Activated naive CD4-positive, alpha-beta T cell treated with anti-CD3 and anti-CD28 coated beads for 36 hours (primary cell): Measurements from ENCODE around the gene FCRL6. TPM values are rescaled to one million over a fixed set of nuclear protein-coding genes. Genes with fewer than 3 reads are reported as not detected.

Source experiments
- CTCF ChIA-PET: fragments of 350-600 bp; sonication (Branson Sonifier 250); formaldehyde crosslinking; loops from one replicate; lab custom pipeline; 2021; ENCODE audit warnings: antibody characterized with exemption; lab: Charles Lee
- DNase-seq: peaks from one replicate; pipeline ENCODE4 v3.0.0-alpha.2; 2020
- H3K27ac Mint-ChIP-seq: one replicate; pipeline ENCODE4 v1.8.0; 2021; ENCODE audit warnings: mild to moderate bottlenecking, mixed read lengths
- H3K27me3 Mint-ChIP-seq: one replicate; pipeline ENCODE4 v1.8.0; 2021; ENCODE audit warnings: low read depth, mixed read lengths
- H3K36me3 Mint-ChIP-seq: one replicate; pipeline ENCODE4 v1.8.0; 2021; ENCODE audit warnings: low read depth, mixed read lengths
- H3K4me1 Mint-ChIP-seq: one replicate; pipeline ENCODE4 v1.8.0; 2021; ENCODE audit warnings: low read depth, mixed read lengths
- H3K4me3 Mint-ChIP-seq: one replicate; pipeline ENCODE4 v1.8.0; 2021; ENCODE audit warnings: mild to moderate bottlenecking, moderate library complexity, mixed read lengths
- H3K9me3 Mint-ChIP-seq: one replicate; pipeline ENCODE4 v1.8.0; 2021; ENCODE audit warnings: mixed read lengths
- intact Hi-C: fragments of 100-400 bp; cut with micrococcal nuclease; formaldehyde crosslinking; loops from one replicate; pipeline ENCODE4 v1.15.1; 2023
- total RNA-seq, 2 experiments: library from RNA; stranded (reverse); gene quantifications; one replicate each; pipeline ENCODE4 v1.2.3, GENCODE V29; 2021

FCRL6 gene
- total RNA-seq, 2 experiments from 2014 or later, result not detected

DNA sequence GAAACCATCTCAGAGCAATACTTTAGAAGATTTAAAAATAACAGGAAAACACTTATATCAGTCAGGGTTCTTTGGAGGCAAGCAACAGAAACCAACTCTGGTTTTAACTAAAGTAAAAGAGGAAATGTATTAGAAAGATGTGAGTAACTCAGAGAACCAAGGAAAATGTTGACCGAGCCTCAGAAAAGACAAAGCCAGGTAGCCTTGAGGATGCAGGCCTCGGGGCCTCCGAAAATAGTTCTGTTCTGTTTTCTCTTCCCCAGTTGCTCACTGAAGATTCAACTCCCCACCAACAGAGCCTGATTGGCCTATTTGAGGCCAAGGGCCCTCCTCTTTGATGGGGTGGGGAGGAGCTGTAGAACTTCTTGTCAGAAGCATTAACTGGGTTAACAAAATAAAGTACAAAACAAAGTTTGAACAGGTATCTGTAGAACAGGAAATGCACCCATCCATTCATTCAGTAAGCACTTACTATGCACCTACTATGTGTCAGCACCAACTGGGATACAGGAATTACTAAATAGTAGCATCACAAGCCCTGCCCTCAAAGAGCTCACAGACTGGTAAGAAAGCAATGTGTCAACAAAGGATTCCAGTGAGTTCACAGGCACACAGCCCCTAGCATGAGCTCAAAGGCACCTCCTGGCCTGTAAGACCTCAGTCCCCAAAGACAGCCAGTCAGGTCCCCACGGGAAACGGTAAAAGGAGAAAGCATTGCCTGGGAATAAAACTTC, 37.1 kb downstream of the FCRL6 start:
- CTCF ChIA-PET, result interaction anchor here (0.8 to 1.2 kb wide), 2 partner anchors 13 to 168 kb away, joined by 3 to 5 read pairs; no protein-coding TSS in a partner anchor
- DNase-seq, result peak; percentile 18
- H3K9me3 Mint-ChIP-seq, result no peaks in the 10 kb centered on the region
- no peak overlapping the region for H3K27ac Mint-ChIP-seq
- H3K27me3 Mint-ChIP-seq, result no peaks in the 10 kb centered on the region
- intact Hi-C loops, result no loop called here
- no peak overlapping the region for H3K4me3 Mint-ChIP-seq
- H3K36me3 Mint-ChIP-seq, result peaks cover 3% of the 10 kb centered on the region
- peaks cover 16% of the 10 kb centered on the region for H3K4me1 Mint-ChIP-seq

DNA sequence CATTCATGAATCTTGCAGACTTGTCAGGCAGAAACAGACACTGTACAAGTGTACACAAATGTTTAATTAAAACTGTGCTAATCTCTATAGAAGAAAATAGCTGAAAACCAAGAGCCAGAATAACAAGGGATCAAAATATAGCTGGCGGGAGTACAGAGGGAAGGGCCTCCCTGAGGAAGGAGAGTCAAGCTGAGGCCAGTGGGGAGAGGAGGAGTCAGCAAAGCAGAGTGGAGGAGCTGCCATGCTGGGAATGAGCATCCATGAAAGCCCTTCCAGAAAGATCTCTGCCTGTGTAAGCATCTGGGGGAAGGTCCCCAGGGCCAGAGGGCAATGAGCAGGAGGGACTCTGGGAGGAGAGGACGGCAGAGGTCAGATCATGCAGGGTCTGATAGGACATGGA, 39.6 kb downstream of the FCRL6 start:
- H3K27me3 Mint-ChIP-seq, result no peaks in the 10 kb centered on the region
- H3K36me3 Mint-ChIP-seq, result no peaks in the 10 kb centered on the region
- DNase-seq, result no peak
- intact Hi-C loops, result no loop called here
- CTCF ChIA-PET, result interaction anchor here (1.1 to 1.8 kb wide), 3 partner anchors 31 to 49 kb away, joined by 3 to 7 read pairs (median 5); no protein-coding TSS in a partner anchor
- peaks cover 16% of the 10 kb centered on the region for H3K4me1 Mint-ChIP-seq
- H3K4me3 Mint-ChIP-seq, result no peak overlapping the region
- H3K27ac Mint-ChIP-seq, result no peak overlapping the region
- no peaks in the 10 kb centered on the region for H3K9me3 Mint-ChIP-seq

DNA sequence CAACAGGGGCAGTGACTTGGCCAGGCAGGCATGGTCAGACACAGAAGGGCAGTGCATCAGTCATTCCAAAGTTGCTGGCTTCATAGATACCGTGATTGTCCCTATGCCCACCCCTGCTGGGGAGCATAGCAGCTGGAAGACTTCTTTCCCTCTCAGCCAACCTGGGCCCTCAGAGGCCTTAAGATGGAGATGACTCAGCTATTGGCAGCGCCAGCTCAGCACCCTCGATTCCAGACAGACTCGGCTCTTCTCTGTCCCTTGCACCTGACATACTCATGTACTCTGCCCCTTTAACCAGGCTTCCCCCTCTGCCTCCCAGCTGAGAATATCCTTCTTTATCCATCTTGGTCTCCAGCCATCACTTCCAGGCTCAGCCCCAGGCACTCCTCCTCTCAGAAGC, 41.3 kb downstream of the FCRL6 start:
- peaks cover 14% of the 10 kb centered on the region for H3K4me1 Mint-ChIP-seq
- no peaks in the 10 kb centered on the region for H3K27me3 Mint-ChIP-seq
- CTCF ChIA-PET, result interaction anchor here (1.0 kb wide), 1 partner anchor 47 kb away, joined by 4 read pairs; no protein-coding TSS in a partner anchor
- H3K9me3 Mint-ChIP-seq, result no peaks in the 10 kb centered on the region
- no peaks in the 10 kb centered on the region for H3K36me3 Mint-ChIP-seq
- DNase-seq, result no peak
- no peak overlapping the region for H3K4me3 Mint-ChIP-seq
- H3K27ac Mint-ChIP-seq, result no peak overlapping the region
- intact Hi-C loops, result no loop called here

DNA sequence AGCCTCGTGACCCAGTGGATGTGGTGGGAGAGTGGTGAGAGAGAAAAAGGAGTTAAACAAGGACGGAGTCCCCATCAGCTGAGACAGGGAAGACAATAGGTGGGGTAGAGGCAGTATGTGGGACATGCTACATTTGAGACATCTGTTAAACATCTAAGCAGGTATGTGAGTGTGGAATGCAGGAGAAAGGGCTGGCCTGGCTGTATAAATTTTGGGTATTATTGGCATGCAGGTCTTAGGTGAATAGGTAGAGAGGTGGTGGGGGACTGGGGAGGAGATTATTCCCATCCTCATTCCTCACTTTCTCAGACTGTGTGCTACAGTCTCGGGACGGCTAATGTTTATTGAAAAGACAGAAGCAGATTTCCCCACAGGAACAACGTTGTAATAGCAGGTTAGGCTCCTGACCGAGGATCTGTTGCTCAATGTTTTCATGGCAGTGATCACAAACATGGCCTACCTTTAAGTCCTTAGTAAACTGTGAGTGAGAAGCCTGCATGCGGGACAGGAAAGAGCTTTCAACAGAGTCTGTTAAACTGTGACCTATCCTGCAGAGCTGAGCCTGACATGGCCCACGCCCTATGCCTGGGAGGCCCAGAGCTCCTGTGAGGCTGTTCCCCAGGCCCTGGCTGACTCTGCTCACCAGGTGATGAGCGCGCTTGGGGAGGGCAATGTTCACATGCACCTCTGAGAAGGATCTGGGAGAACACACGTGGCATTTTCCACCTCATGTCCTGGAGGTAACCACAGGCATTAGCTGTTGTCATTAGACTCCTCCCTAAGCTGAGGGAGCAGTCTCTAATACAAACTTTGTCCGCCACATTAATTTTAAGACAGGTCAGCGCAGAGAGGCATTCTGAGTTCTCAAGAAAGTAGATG, 43.8 kb downstream of the FCRL6 start:
- intact Hi-C loops, result no loop called here
- Mint-ChIP-seq H3K36me3 (no peaks in the 10 kb centered on the region), H3K27me3 (no peaks in the 10 kb centered on the region), H3K4me1 (no peaks in the 10 kb centered on the region), H3K27ac (no peak overlapping the region), H3K4me3 (no peak overlapping the region), H3K9me3 (no peaks in the 10 kb centered on the region)
- CTCF ChIA-PET, result no interaction called here
- no peak for DNase-seq

DNA sequence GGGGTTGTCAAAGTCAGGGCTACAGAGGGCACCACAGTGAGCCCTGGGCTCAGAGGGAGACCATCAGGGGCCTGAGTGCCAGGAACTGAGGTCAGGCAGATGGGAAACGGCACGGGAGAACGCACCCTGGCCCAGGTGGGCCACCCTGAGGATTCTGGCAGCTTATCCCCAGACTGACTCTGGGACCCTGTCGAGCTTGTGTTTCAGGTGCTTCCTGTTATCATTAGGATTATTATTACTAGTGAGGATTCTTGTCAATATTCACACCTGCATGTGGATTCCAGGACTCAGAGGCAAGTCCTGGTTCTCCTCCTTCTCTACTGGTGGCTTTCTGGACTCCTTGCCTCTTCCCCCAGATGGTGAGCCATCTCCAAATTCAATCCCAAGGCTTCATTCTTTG, 45.1 kb downstream of the FCRL6 start:
- Mint-ChIP-seq H3K9me3 (no peaks in the 10 kb centered on the region), H3K36me3 (no peaks in the 10 kb centered on the region), H3K27ac (no peak overlapping the region), H3K4me1 (no peaks in the 10 kb centered on the region), H3K27me3 (no peaks in the 10 kb centered on the region), H3K4me3 (no peak overlapping the region)
- DNase-seq, result no peak
- CTCF ChIA-PET, result no interaction called here
- intact Hi-C loops, result no loop called here

DNA sequence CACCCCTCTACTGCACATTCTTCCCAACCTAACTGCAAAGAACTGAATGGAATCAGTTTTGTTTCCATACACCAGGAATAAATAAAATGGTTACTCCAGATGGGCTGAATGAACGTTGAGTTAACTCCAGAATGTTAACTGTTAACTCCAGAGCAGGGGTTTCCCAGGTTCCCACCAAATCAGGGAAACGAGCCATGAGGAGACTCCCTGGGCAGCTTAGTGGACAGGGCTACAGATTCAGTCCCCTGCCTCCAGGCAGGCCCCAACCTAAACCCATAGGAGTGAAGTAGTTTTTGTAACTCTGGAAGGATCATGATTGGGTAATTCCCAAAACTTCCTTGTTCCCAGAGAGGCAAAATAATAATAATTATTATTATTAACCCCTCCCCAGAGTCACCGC, 46.2 kb downstream of the FCRL6 start:
- CTCF ChIA-PET, result no interaction called here
- DNase-seq, result no peak
- H3K9me3 Mint-ChIP-seq, result no peaks in the 10 kb centered on the region
- no peak overlapping the region for H3K4me3 Mint-ChIP-seq
- no peaks in the 10 kb centered on the region for H3K27me3 Mint-ChIP-seq
- intact Hi-C loops, result no loop called here
- H3K36me3 Mint-ChIP-seq, result no peaks in the 10 kb centered on the region
- H3K4me1 Mint-ChIP-seq, result peaks cover 2% of the 10 kb centered on the region
- no peak overlapping the region for H3K27ac Mint-ChIP-seq

DNA sequence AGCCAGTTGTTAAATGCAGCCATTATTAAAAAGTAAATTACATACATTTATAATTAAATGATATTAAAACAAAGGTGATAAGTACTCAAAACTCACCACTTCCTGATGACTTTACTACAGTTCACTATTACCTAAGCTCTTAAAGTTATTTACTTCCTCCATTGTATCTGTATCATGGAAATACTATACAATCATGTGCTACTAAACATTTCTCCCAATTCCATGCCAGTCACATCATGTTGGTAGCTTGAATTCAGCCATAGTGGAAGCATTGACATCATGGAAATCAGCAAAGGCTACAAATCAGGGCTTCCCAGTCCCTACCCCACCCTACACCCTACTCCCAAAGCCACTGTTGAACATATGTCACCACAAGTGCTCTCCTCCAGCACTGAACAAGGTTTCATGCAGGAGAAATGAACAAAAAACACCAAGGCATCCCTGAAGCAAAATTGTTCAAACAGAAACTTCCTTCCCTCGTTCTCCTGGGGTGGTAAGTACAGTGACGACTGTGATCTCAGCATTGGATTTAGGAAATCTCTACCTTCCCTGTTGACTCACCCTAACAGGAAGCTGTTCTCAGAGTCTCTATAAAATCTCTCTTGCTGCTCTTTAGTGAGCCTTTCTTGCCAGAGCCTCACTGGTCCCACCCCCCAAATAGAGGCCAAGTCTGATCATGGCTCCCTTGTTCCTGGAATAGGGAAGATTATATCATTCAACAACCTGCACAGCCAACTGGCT, 47.6 kb downstream of the FCRL6 start:
- H3K4me1 Mint-ChIP-seq, result peaks cover 7% of the 10 kb centered on the region
- no peak overlapping the region for H3K27ac Mint-ChIP-seq
- intact Hi-C loops, result no loop called here
- no peak for DNase-seq
- H3K36me3 Mint-ChIP-seq, result no peaks in the 10 kb centered on the region
- H3K4me3 Mint-ChIP-seq, result no peak overlapping the region
- H3K27me3 Mint-ChIP-seq, result no peaks in the 10 kb centered on the region
- CTCF ChIA-PET, result interaction anchor here (0.7 to 1.3 kb wide), 2 partner anchors 9 to 22 kb away, joined by 3 to 4 read pairs; no protein-coding TSS in a partner anchor
- no peaks in the 10 kb centered on the region for H3K9me3 Mint-ChIP-seq

DNA sequence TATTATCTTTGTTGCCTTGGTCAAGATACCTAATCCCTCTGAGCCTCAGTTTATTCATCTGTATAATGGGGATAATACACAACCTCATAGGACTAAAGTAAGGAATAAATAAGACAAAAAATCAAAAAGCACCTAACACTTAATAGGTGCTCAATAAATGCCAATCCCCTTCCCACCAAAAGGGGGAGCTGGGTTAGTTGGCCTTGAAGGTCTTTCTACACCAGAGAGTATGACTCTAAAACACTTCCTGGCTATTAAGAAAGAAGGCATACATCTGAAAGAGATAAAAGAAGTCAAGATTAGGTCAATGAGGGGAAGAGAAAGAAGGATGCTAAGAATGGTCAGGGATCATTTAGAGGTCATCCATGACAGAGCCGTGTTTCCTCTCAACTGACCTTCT, 49.2 kb downstream of the FCRL6 start:
- CTCF ChIA-PET, result interaction anchor here (0.9 to 1.9 kb wide), 5 partner anchors 26 to 156 kb away, joined by 3 to 6 read pairs (median 3); partner anchors contain the start of gene DUSP23
- no peak for DNase-seq

DNA sequence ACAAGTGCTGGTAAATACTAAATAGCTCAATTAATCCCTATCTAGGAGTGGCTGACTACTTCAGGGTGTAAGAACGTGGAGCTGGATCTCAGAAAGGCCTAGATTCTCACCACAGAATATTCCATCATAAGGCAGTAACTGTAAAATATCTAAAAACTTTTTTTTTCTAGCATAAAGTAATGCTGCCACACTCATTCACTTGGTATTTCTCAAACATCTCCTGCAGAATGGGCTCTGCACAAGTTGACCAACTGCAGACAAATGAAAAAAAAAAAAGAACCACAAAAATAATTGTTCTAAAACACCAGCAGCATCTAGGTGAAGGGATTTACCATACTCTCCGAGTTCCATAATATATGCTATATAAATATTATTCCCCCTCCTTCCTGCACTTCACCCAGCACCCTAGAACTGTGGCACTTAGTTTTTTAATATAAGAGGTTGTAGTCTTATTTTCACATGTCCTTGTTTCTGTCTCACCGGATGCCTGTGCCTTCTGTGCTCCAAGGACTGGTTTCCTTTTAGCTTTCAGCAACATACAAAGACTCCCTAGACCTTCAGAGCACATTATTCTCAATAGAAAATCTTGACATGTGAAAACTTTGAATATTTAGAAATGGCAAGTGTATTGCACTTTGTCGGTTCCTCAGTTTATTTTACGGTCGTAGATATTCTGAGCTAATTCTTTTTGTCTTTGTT, 51.4 kb downstream of the FCRL6 start:
- CTCF ChIA-PET, result interaction anchor here (0.6 to 3.3 kb wide), 4 partner anchors 37 to 85 kb away, joined by 3 to 17 read pairs (median 4); partner anchors contain the start of gene DUSP23
- Mint-ChIP-seq H3K4me1 (peaks cover 10% of the 10 kb centered on the region), H3K9me3 (no peaks in the 10 kb centered on the region), H3K27ac (peak overlapping the region; percentile 37), H3K27me3 (no peaks in the 10 kb centered on the region), H3K36me3 (no peaks in the 10 kb centered on the region), H3K4me3 (peak overlapping the region; percentile 81)
- intact Hi-C loops, result loop anchor here (1.0 to 2.0 kb wide), 5 partner anchors 37 to 73 kb away; partner anchors contain the start of genes DUSP23 and TAGLN2
- DNase-seq, result no peak

More for the DNA sequence above, 49.2 kb downstream of the FCRL6 start:
- Mint-ChIP-seq H3K9me3 (no peaks in the 10 kb centered on the region), H3K27ac (no peak overlapping the region), H3K4me1 (peaks cover 10% of the 10 kb centered on the region), H3K36me3 (no peaks in the 10 kb centered on the region), H3K4me3 (no peak overlapping the region), H3K27me3 (no peaks in the 10 kb centered on the region)
- intact Hi-C loops, result no loop called here

DNA sequence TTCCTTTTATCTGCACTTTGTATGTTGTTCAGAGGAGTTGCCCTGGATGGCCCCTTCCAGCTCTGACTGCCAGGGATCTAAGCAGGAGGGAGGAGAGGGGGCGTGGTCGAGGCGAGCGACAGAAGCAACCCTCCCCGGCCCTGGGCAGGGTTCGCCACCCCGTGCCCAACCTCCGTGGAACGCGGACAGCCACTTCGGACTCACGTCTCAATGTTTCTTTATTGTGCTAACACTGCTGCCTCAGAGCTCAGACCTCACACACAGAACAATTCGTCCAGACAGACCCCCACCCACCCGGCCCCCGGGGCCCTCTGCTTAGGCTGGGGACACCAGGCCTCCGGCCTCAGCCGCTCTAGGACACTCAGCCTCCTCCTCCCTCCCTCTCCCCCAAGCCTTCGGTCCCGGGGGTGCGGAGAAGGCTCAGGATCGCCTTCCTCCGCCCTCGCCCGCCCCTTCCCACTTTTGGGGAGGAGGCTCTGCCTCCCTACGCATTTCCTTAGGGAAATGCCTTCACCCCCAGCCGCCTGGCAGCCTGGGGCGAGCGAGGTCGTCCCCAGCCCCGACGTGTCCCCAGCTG, 52.0 kb downstream of the FCRL6 start:
- peaks cover 10% of the 10 kb centered on the region for H3K4me1 Mint-ChIP-seq
- H3K27me3 Mint-ChIP-seq, result no peaks in the 10 kb centered on the region
- no peaks in the 10 kb centered on the region for H3K9me3 Mint-ChIP-seq
- H3K27ac Mint-ChIP-seq, result peak overlapping the region; percentile 37
- no peaks in the 10 kb centered on the region for H3K36me3 Mint-ChIP-seq
- H3K4me3 Mint-ChIP-seq, result peak overlapping the region; percentile 81
- intact Hi-C loops, result loop anchor here (1.0 to 2.0 kb wide), 5 partner anchors 37 to 74 kb away; partner anchors contain the start of genes DUSP23 and TAGLN2
- CTCF ChIA-PET, result interaction anchor here (0.6 to 3.3 kb wide), 4 partner anchors 37 to 85 kb away, joined by 3 to 17 read pairs (median 4); partner anchors contain the start of gene DUSP23
- peak; percentile 28 for DNase-seq

DNA sequence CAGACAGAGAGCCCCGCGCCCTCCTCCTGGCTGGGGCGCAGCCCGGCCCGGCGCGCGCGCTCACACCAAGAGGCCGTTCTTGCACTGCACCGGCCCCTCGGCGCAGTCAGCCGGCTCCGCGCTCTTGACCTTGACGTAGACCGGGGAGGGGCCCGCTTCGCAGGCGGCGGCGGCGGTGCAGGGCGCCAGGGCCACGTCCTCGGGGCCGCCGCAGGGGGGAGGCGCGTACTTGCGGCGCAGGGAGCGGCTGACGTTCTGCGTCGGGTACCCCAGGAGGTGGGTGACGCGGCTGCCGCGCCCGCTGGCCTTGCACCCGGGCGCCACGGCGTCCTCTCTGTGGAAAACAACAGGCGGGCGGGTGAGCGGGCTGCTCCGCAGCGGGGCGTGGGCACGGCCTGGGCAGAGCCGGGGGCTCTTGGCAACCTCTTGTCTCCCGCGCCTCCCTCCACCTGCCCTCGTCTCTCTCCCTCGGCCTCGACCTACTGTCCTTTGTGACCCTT, 52.6 kb downstream of the FCRL6 start:
- DNase-seq, result peak; percentile 73
- Mint-ChIP-seq H3K36me3 (no peaks in the 10 kb centered on the region), H3K27ac (no peak overlapping the region), H3K27me3 (no peaks in the 10 kb centered on the region), H3K9me3 (no peaks in the 10 kb centered on the region), H3K4me1 (peaks cover 10% of the 10 kb centered on the region), H3K4me3 (peak overlapping the region; percentile 81)
- CTCF ChIA-PET, result interaction anchor here (1.0 to 3.3 kb wide), 2 partner anchors 36 to 56 kb away, joined by 3 to 17 read pairs; no protein-coding TSS in a partner anchor
- intact Hi-C loops, result loop anchor here (1.0 to 2.0 kb wide), 5 partner anchors 36 to 74 kb away; partner anchors contain the start of genes DUSP23 and TAGLN2
